CD4-positive, CD25-positive, alpha-beta regulatory T cell (primary cell): ENCODE data around the gene L3MBTL3. TPM values are rescaled to one million over a fixed set of nuclear protein-coding genes. Genes with fewer than 3 reads are reported as not detected.

Experiments
- ATAC-seq, 2 donors: fragments of 150-1000 bp; cut with Tn5 transposase; one replicate each; pipeline ENCODE4 v1.10.0; 2021; ENCODE audit warnings: low read depth in 2 of 2, moderate number of reproducible peaks in 2 of 2, moderate library complexity in 1 of 2
- DNase-seq, 3 donors: peaks; one replicate each; pipeline versions ENCODE4 v3.0.0 to v3.0.0-alpha.2; 2012 to 2022; ENCODE audit warnings: mixed read lengths in 1 of 3
- H3K27ac ChIP-seq: one replicate; pipeline ENCODE4 v1.7.0; 2013; ENCODE audit warnings: mild to moderate bottlenecking, low read length; ENCODE audit not compliant: insufficient read depth, poor library complexity, severe bottlenecking
- H3K27me3 ChIP-seq: one replicate; pipeline ENCODE4 v1.7.0; 2013; ENCODE audit warnings: low read length; ENCODE audit not compliant: control insufficient read depth, insufficient read depth
- H3K36me3 ChIP-seq: one replicate; pipeline ENCODE4 v1.7.0; 2013; ENCODE audit warnings: mild to moderate bottlenecking, low read length, moderate library complexity; ENCODE audit not compliant: control insufficient read depth, insufficient read depth
- H3K4me1 ChIP-seq: 2 replicates; pipeline ENCODE4 v1.7.0; 2013; ENCODE audit warnings: mild to moderate bottlenecking, low read length; ENCODE audit not compliant: insufficient read depth, control insufficient read depth, poor library complexity, severe bottlenecking
- H3K4me3 ChIP-seq: one replicate; pipeline ENCODE4 v1.7.0; 2013; ENCODE audit warnings: low read depth, mild to moderate bottlenecking, low read length, moderate library complexity
- H3K9me3 ChIP-seq, 2 experiments: 1 replicate in 1 of 2; 2 replicates in 1 of 2; pipeline ENCODE4 v1.7.0; 2013; ENCODE audit warnings: low read length in 2 of 2, mild to moderate bottlenecking in 1 of 2, moderate library complexity in 1 of 2; ENCODE audit not compliant: control insufficient read depth in 2 of 2
- H3K27ac Mint-ChIP-seq, 3 donors: one replicate each; pipeline ENCODE4 v1.8.0; 2020 to 2022; ENCODE audit warnings: mild to moderate bottlenecking in 3 of 3, mixed read lengths in 3 of 3, moderate library complexity in 2 of 3
- H3K27me3 Mint-ChIP-seq: one replicate; pipeline ENCODE4 v1.8.0; 2022; ENCODE audit warnings: mild to moderate bottlenecking, mixed read lengths
- H3K36me3 Mint-ChIP-seq: one replicate; pipeline ENCODE4 v1.8.0; 2020; ENCODE audit warnings: mixed read lengths
- H3K4me1 Mint-ChIP-seq, 4 donors: one replicate each; pipeline ENCODE4 v1.8.0; 2020 to 2022; ENCODE audit warnings: mixed read lengths in 4 of 4, mild to moderate bottlenecking in 1 of 4
- H3K4me3 Mint-ChIP-seq, 4 donors: one replicate each; pipeline ENCODE4 v1.8.0; 2020 to 2022; ENCODE audit warnings: mild to moderate bottlenecking in 4 of 4, mixed read lengths in 4 of 4, moderate library complexity in 3 of 4
- H3K9me3 Mint-ChIP-seq, 7 donors: one replicate each; pipeline ENCODE4 v1.8.0; 2020 to 2022; ENCODE audit warnings: mixed read lengths in 7 of 7, mild to moderate bottlenecking in 3 of 7, moderate library complexity in 2 of 7
- polyA plus RNA-seq, 4 donors: library from polyadenylated mRNA; unstranded; fragments of 300-500 nt; fragmentation: Illumina TruSeq; gene quantifications; one replicate each; pipeline ENCODE4 v1.2.3, GENCODE V29; 2021
- total RNA-seq: library from RNA; stranded (reverse); gene quantifications from one replicate; pipeline ENCODE4 v1.2.3, GENCODE V29; 2022

The L3MBTL3 gene
- total and polyA plus RNA-seq, 5 donors from 2014 or later: 5.2 to 66.4 (median 7.8) TPM

- Histone ChIP-seq H3K4me1 (peaks cover 22% of the 10 kb centered on the region), H3K9me3 (no peaks in the 10 kb centered on the region), H3K27me3 (no peaks in the 10 kb centered on the region), H3K36me3 (peaks cover 5% of the 10 kb centered on the region), H3K27ac (no peak overlapping the region), H3K4me3 (no peak overlapping the region)
- no peaks in the 10 kb centered on the region for H3K27me3 Mint-ChIP-seq
- peaks cover 37 to 79% (median 60%) of the 10 kb centered on the region in 4 donors for H3K4me1 Mint-ChIP-seq
- H3K36me3 Mint-ChIP-seq: peaks cover 13% of the 10 kb centered on the region
- ATAC-seq (no peak), DNase-seq (no peak)
- peaks cover 0 to 2% (median 0%) of the 10 kb centered on the region in 7 donors for H3K9me3 Mint-ChIP-seq
- no peak overlapping the region for H3K4me3 Mint-ChIP-seq
- H3K27ac Mint-ChIP-seq: peak overlapping the region in 2 of 3 donors; percentile 52 to 53
Measured at GRCh38 chr6:130185658-130186057, 167.3 kb downstream of the L3MBTL3 start.

GRCh38 chr6:130187335-130188206 is 169.2 kb downstream of the L3MBTL3 start:
- H3K9me3 ChIP-seq: no peaks in the 10 kb centered on the region
- peaks cover 21% of the 10 kb centered on the region for H3K36me3 Mint-ChIP-seq
- DNase-seq (no peak), ATAC-seq (no peak)
- peaks cover 40 to 88% (median 59%) of the 10 kb centered on the region in 4 donors for H3K4me1 Mint-ChIP-seq
- no peaks in the 10 kb centered on the region for H3K27me3 Mint-ChIP-seq
- H3K27ac Mint-ChIP-seq: peak overlapping the region; percentile 66 to 74 (median 71)
- H3K27me3 ChIP-seq: no peaks in the 10 kb centered on the region
- H3K4me1 ChIP-seq: peaks cover 22% of the 10 kb centered on the region
- H3K9me3 Mint-ChIP-seq: peaks cover 0 to 2% (median 0%) of the 10 kb centered on the region in 7 donors
- no peak overlapping the region for H3K4me3 ChIP-seq
- H3K4me3 Mint-ChIP-seq: peak overlapping the region in 1 of 4 donors; percentile 34
- H3K36me3 ChIP-seq: no peaks in the 10 kb centered on the region
- no peak overlapping the region for H3K27ac ChIP-seq

- Mint-ChIP-seq H3K4me1 (peaks cover 40 to 87% (median 59%) of the 10 kb centered on the region in 4 donors), H3K36me3 (peaks cover 27% of the 10 kb centered on the region), H3K27ac (peak overlapping the region; percentile 3 to 71 (median 66)), H3K9me3 (peaks cover 0 to 2% (median 0%) of the 10 kb centered on the region in 7 donors), H3K27me3 (no peaks in the 10 kb centered on the region), H3K4me3 (peak overlapping the region in 1 of 4 donors; percentile 61)
- ATAC-seq (no peak), DNase-seq (no peak)
- no peak overlapping the region for H3K4me3 ChIP-seq
- no peak overlapping the region for H3K27ac ChIP-seq
- no peaks in the 10 kb centered on the region for H3K9me3 ChIP-seq
- H3K27me3 ChIP-seq: no peaks in the 10 kb centered on the region
- H3K36me3 ChIP-seq: no peaks in the 10 kb centered on the region
- peaks cover 20% of the 10 kb centered on the region for H3K4me1 ChIP-seq
Measured at GRCh38 chr6:130188207-130188899, 170.0 kb downstream of the L3MBTL3 start.

GRCh38 chr6:130189531-130190397 is 171.4 kb downstream of the L3MBTL3 start:
- H3K4me3 ChIP-seq: no peak overlapping the region
- H3K27me3 Mint-ChIP-seq: no peaks in the 10 kb centered on the region
- DNase-seq: no peak
- H3K4me1 ChIP-seq: peaks cover 7% of the 10 kb centered on the region
- H3K4me3 Mint-ChIP-seq: no peak overlapping the region
- H3K27me3 ChIP-seq: no peaks in the 10 kb centered on the region
- peak overlapping the region; percentile 23 for H3K27ac ChIP-seq
- peaks cover 36 to 87% (median 52%) of the 10 kb centered on the region in 4 donors for H3K4me1 Mint-ChIP-seq
- no peaks in the 10 kb centered on the region for H3K36me3 ChIP-seq
- peaks cover 36% of the 10 kb centered on the region for H3K36me3 Mint-ChIP-seq
- H3K27ac Mint-ChIP-seq: peak overlapping the region; percentile 54 to 88 (median 71)
- ATAC-seq: no peak
- H3K9me3 ChIP-seq: no peaks in the 10 kb centered on the region
- H3K9me3 Mint-ChIP-seq: peaks cover 0 to 2% (median 0%) of the 10 kb centered on the region in 7 donors

Other genes starting within 250 kb of the L3MBTL3 start
- gene TMEM244, start 157.3 kb upstream of the L3MBTL3 start, total RNA-seq: 1.1 TPM
- gene TMEM244, start 157.3 kb upstream of the L3MBTL3 start, polyA plus RNA-seq: 1 to 10 TPM; 3.4 to 6.1 (median 4.8) TPM
- 49.6 TPM for gene SAMD3, start 204.4 kb downstream of the L3MBTL3 start, total RNA-seq
- gene SAMD3, start 204.4 kb downstream of the L3MBTL3 start, polyA plus RNA-seq: 10 to 100 TPM; 25.0 to 70.7 (median 45.7) TPM